H9 (cell line): Measurements from ENCODE around the gene ZNF385D. TPM values are rescaled to one million over a fixed set of nuclear protein-coding genes. Genes with fewer than 3 reads are reported as not detected.

Experiments
- DNase-seq: peaks from one replicate; pipeline ENCODE4 v3.0.0-alpha.2; 2017
- H2AFZ ChIP-seq: one replicate; pipeline ENCODE4 v1.6.1; 2013; ENCODE audit warnings: mild to moderate bottlenecking, low read length, control low read depth, moderate library complexity
- H2AK5ac ChIP-seq: 2 replicates; pipeline ENCODE4 v1.6.1; 2013; ENCODE audit warnings: low read length, control low read depth, mixed read lengths; ENCODE audit not compliant: insufficient read length
- H2BK120ac ChIP-seq: one replicate; pipeline ENCODE4 v1.6.1; 2013; ENCODE audit warnings: low read depth, mild to moderate bottlenecking, low read length, control low read depth, inconsistent platforms; ENCODE audit not compliant: poor library complexity, severe bottlenecking
- H2BK12ac ChIP-seq: 2 replicates; pipeline ENCODE4 v1.6.1; 2013; ENCODE audit warnings: low read length, control low read depth, mixed read lengths, low read depth; ENCODE audit not compliant: insufficient read length
- H2BK15ac ChIP-seq: 2 replicates; pipeline ENCODE4 v1.6.1; 2013; ENCODE audit warnings: low read depth, low read length, control low read depth
- H2BK20ac ChIP-seq: one replicate; pipeline ENCODE4 v1.6.1; 2013; ENCODE audit warnings: low read depth, mild to moderate bottlenecking, low read length, control low read depth, inconsistent platforms; ENCODE audit not compliant: poor library complexity, severe bottlenecking
- H2BK5ac ChIP-seq: 2 replicates; pipeline ENCODE4 v1.6.1; 2013; ENCODE audit warnings: low read length, control low read depth, mixed read lengths; ENCODE audit not compliant: insufficient read length
- H3K14ac ChIP-seq: 2 replicates; pipeline ENCODE4 v1.6.1; 2013; ENCODE audit warnings: low read length, control low read depth; ENCODE audit not compliant: insufficient read depth
- H3K18ac ChIP-seq: 2 replicates; pipeline ENCODE4 v1.6.1; 2013; ENCODE audit warnings: low read depth, mild to moderate bottlenecking, mixed read lengths, low read length, control low read depth; ENCODE audit not compliant: insufficient read length
- H3K23ac ChIP-seq: 2 replicates; pipeline ENCODE4 v1.6.1; 2013; ENCODE audit warnings: low read length, control low read depth, mixed read lengths, low read depth; ENCODE audit not compliant: insufficient read length
- H3K23me2 ChIP-seq: 2 replicates; pipeline ENCODE4 v1.6.1; 2013; ENCODE audit warnings: low read depth, mild to moderate bottlenecking, mixed read lengths, low read length, control low read depth; ENCODE audit not compliant: insufficient read length, poor library complexity, severe bottlenecking
- H3K27ac ChIP-seq: 2 replicates; pipeline ENCODE4 v1.5.1; 2013; ENCODE audit warnings: low read length, control low read depth, mixed read lengths, low read depth; ENCODE audit not compliant: insufficient read length
- H3K27me3 ChIP-seq: 2 replicates; pipeline ENCODE4 v1.6.1; 2013; ENCODE audit warnings: low read length, control low read depth, inconsistent platforms; ENCODE audit not compliant: insufficient read depth
- H3K4ac ChIP-seq: 2 replicates; pipeline ENCODE4 v1.6.1; 2013; ENCODE audit warnings: low read depth, mild to moderate bottlenecking, control low read depth, inconsistent platforms, low read length, moderate library complexity
- H3K4me1 ChIP-seq: 2 replicates; pipeline ENCODE4 v1.6.1; 2013; ENCODE audit warnings: low read length, control low read depth, inconsistent platforms; ENCODE audit not compliant: insufficient read depth
- H3K4me2 ChIP-seq: 2 replicates; pipeline ENCODE4 v1.6.1; 2013; ENCODE audit warnings: low read length, control low read depth, mixed read lengths; ENCODE audit not compliant: insufficient read length, insufficient read depth
- H3K56ac ChIP-seq: 2 replicates; pipeline ENCODE4 v1.6.1; 2013; ENCODE audit warnings: low read depth, mild to moderate bottlenecking, mixed read lengths, low read length, control low read depth; ENCODE audit not compliant: insufficient read length
- H3K79me1 ChIP-seq: 2 replicates; pipeline ENCODE4 v1.6.1; 2013; ENCODE audit warnings: low read depth, mild to moderate bottlenecking, moderate library complexity, low read length, control low read depth, inconsistent platforms; ENCODE audit not compliant: insufficient read depth, poor library complexity, severe bottlenecking
- H3K79me2 ChIP-seq: 2 replicates; pipeline ENCODE4 v1.6.1; 2013; ENCODE audit warnings: low read length, control low read depth, inconsistent platforms; ENCODE audit not compliant: insufficient read depth
- H3K9ac ChIP-seq: 2 replicates; pipeline ENCODE4 v1.6.1; 2013; ENCODE audit warnings: low read length, control low read depth, mixed read lengths; ENCODE audit not compliant: insufficient read length; ENCODE audit errors: extremely low read depth
- H3K9me3 ChIP-seq: one replicate; pipeline ENCODE4 v1.6.1; 2013; ENCODE audit warnings: low read depth, low read length, inconsistent platforms; ENCODE audit not compliant: control insufficient read depth
- H3T11ph ChIP-seq: one replicate; pipeline ENCODE4 v1.6.1; 2013; ENCODE audit warnings: mild to moderate bottlenecking, low read length, control low read depth, inconsistent platforms
- H4K20me1 ChIP-seq: one replicate; pipeline ENCODE4 v1.6.1; 2013; ENCODE audit not compliant: control insufficient read depth, insufficient read length, insufficient read depth
- H4K5ac ChIP-seq: 2 replicates; pipeline ENCODE4 v1.6.1; 2013; ENCODE audit warnings: low read depth, mild to moderate bottlenecking, mixed read lengths, low read length, control low read depth; ENCODE audit not compliant: insufficient read length
- H4K8ac ChIP-seq: replicated peaks from 2 replicates; pipeline ENCODE4 v1.6.1; 2013; ENCODE audit warnings: low read length, control low read depth, mixed read lengths, low read depth; ENCODE audit not compliant: insufficient read length
- H4K91ac ChIP-seq: 2 replicates; pipeline ENCODE4 v1.6.1; 2013; ENCODE audit warnings: low read depth, mild to moderate bottlenecking, moderate library complexity, mixed read lengths, low read length, control low read depth; ENCODE audit not compliant: insufficient read length
- H3K27ac Mint-ChIP-seq, 3 experiments: 2 replicates in 2 of 3; 3 replicates in 1 of 3; pipeline ENCODE4 v1.8.0; 2020 to 2021; ENCODE audit warnings: mixed read lengths in 3 of 3, mild to moderate bottlenecking in 1 of 3, moderate library complexity in 1 of 3
- H3K27me3 Mint-ChIP-seq: 2 replicates; pipeline ENCODE4 v1.8.0; 2021; ENCODE audit warnings: low read depth, mild to moderate bottlenecking, moderate library complexity, mixed read lengths
- H3K36me3 Mint-ChIP-seq, 3 experiments: 2 replicates in 2 of 3; 3 replicates in 1 of 3; pipeline ENCODE4 v1.8.0; 2020 to 2021; ENCODE audit warnings: low read depth in 3 of 3, mixed read lengths in 3 of 3; ENCODE audit not compliant: insufficient read depth in 1 of 3
- H3K4me1 Mint-ChIP-seq, 2 experiments: 2 replicates each; pipeline ENCODE4 v1.8.0; 2020; ENCODE audit warnings: mixed read lengths in 2 of 2
- H3K4me3 Mint-ChIP-seq, 2 experiments: 2 replicates in 1 of 2; 3 replicates in 1 of 2; pipeline ENCODE4 v1.8.0; 2020 to 2021; ENCODE audit warnings: mild to moderate bottlenecking in 2 of 2, mixed read lengths in 2 of 2, moderate library complexity in 1 of 2
- H3K9me3 Mint-ChIP-seq, 2 experiments: 2 replicates in 1 of 2; 3 replicates in 1 of 2; pipeline ENCODE4 v1.8.0; 2020; ENCODE audit warnings: mild to moderate bottlenecking in 2 of 2, mixed read lengths in 2 of 2, moderate library complexity in 1 of 2
- CTCF ChIP-seq: fragments of 200-600 bp; sonication (generic); conservative IDR thresholded peaks from 3 replicates; pipeline ENCODE4 v1.8.0; 2021; ENCODE audit warnings: antibody characterized with exemption, mild to moderate bottlenecking
- WGBS: extraction: QIAGEN DNeasy Blood & Tissue Kit; methylation state at CpG from one replicate; pipeline ENCODE4 v1.1.7; 2013; ENCODE audit warnings: missing lambda C conversion rate, low lambda C conversion rate, mixed read lengths; ENCODE audit not compliant: insufficient read length; ENCODE audit errors: extremely low coverage; 5-methylcytosine and 5-hydroxymethylcytosine counted together
- total RNA-seq: library from RNA; stranded (reverse); gene quantifications from 2 replicates; pipeline ENCODE4 v1.2.1, GENCODE V29; 2021

Gene ZNF385D
- total RNA-seq, 1 experiment from 2014 or later = 1.5 TPM

- Histone ChIP-seq H3K27me3 (no peaks in the 10 kb centered on the region), H3K4me2 (no peak overlapping the region), H4K91ac (no peak overlapping the region), H4K20me1 (no peaks in the 10 kb centered on the region), H3K23ac (no peak overlapping the region), H4K5ac (no peak overlapping the region), H2BK20ac (no peak overlapping the region), H3K4ac (no peak overlapping the region), H3T11ph (no peak overlapping the region), H2AK5ac (no peak overlapping the region), H3K23me2 (no peaks in the 10 kb centered on the region), H2AFZ (no peak overlapping the region), H3K18ac (no peak overlapping the region), H2BK5ac (no peak overlapping the region), H3K4me1 (no peaks in the 10 kb centered on the region), H3K79me2 (no peaks in the 10 kb centered on the region), H3K27ac (no peak overlapping the region), H3K14ac (no peak overlapping the region), H4K8ac (no peak overlapping the region), H3K9me3 (no peaks in the 10 kb centered on the region), H3K79me1 (no peaks in the 10 kb centered on the region), H3K56ac (no peak overlapping the region), H3K9ac (no peak overlapping the region), H2BK120ac (no peak overlapping the region), H2BK15ac (no peak overlapping the region), H2BK12ac (no peak overlapping the region)
- Mint-ChIP-seq H3K4me3 (no peak overlapping the region), H3K27me3 (no peaks in the 10 kb centered on the region), H3K4me1 (peaks cover 5 to 12% of the 10 kb centered on the region in 2 experiments), H3K9me3 (peaks cover 4 to 7% of the 10 kb centered on the region in 2 experiments; a peak in 2 of 5 replicates), H3K36me3 (no peaks in the 10 kb centered on the region), H3K27ac (no peak overlapping the region)
- no peak for DNase-seq
- WGBS = no CpG with 5 or more reads among the region's 9 CpGs
- TF ChIP-seq CTCF = no peak
These were observed 47.5 kb upstream of the ZNF385D start for GRCh38 chr3:21798356-21799088.
